Mononuclear cell (primary cell): ENCODE results near the gene ZCCHC14. TPM values are rescaled to one million over a fixed set of nuclear protein-coding genes. Genes with fewer than 3 reads are reported as not detected.

Experiments
- H3K27me3 ChIP-seq: 2 replicates; pipeline ENCODE4 v1.6.0; 2011; ENCODE audit warnings: low read length, control low read depth; ENCODE audit not compliant: insufficient read depth
- H3K4me1 ChIP-seq: 2 replicates; pipeline ENCODE4 v1.5.1; 2011; ENCODE audit warnings: mild to moderate bottlenecking, low read length, control low read depth; ENCODE audit not compliant: insufficient read depth
- H3K4me3 ChIP-seq: 2 replicates; pipeline ENCODE4 v1.5.1; 2011; ENCODE audit warnings: mild to moderate bottlenecking, low read length, moderate library complexity
- H3K9me3 ChIP-seq: 2 replicates; pipeline ENCODE4 v1.5.1; 2011; ENCODE audit warnings: low read depth, mild to moderate bottlenecking, control low read depth, low read length
- total RNA-seq: library from RNA; depleted of rRNA; stranded (reverse); fragments of >200 nt; gene quantifications from one replicate; pipeline ENCODE4 v1.2.3, GENCODE V29; 2012

Gene ZCCHC14
- 6.0 TPM for total RNA-seq

DNA sequence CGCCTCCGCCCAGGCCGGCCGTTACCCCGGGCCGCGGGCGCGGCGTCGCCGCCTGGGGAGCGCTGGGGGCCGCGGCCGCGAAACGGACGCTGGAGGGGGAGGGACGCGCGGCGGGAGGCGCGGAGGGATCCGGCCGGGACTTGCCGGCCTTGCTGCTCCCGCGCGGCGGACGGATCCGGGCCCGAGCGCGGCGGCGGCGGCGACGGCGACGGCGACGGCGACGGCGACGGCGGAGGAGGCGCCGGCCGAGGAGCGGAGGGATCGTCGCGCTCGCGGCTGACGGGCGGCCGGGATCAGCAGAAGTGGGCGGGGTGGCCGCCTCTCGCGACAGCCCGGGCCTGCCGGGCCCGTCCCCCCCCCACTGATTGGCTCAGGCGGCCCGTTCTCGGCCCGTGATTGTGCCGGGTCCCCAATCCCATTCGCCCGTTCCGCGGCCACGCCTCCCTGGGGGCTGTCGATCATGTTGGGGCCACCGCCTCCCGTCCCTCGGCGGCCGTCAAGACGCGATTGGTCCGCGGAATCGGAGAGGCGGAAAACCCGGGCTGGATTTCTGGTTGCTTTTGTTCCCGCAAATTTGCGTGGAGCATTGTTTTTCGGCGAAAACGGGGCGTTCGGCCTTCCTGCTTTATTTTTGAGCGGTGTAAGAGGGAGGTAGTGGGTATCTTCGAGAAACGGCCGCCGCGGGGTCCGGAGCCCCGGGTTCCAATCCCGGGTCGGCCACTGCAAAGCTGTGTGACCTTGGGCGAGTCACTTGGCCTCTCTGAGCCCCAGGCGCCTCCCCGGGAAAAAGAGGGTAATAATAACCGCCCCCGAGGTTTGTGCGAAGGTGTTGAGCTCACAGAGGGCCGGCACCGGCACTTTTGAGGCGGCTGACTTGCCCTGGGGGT lies at the start of gene ZCCHC14:
Gene ZCCHC14, minus strand, starts transcription at position 304 of the 887 bp plus-strand sequence. CDS start 786 bp downstream, outside the sequence.
- H3K9me3 ChIP-seq, result no peaks in the 10 kb centered on the region
- H3K27me3 ChIP-seq, result no peaks in the 10 kb centered on the region
- peaks cover 49% of the 10 kb centered on the region for H3K4me1 ChIP-seq
- peak within 1 kb of the TSS; percentile 41 for H3K4me3 ChIP-seq

DNA sequence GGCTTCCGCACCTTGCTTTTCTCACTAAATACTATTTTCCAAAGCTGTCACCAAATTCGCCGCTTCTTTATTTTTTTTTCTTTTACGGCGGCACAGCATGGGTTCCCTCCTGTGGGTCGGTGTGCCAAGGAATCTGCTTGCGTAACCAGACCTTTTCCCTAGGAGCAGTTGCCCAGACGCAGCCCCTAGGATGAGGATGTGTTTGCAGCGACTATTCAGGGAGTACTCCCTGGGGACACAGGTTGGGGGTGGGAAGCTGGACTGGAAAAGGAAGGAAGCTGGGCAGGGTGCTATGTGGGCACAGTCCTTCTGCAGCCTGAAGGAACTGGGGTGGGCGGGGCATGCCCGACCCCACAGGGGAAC lies 49.0 kb upstream of the ZCCHC14 start:
- H3K4me1 ChIP-seq, result no peaks in the 10 kb centered on the region
- H3K9me3 ChIP-seq, result no peaks in the 10 kb centered on the region
- H3K27me3 ChIP-seq, result no peaks in the 10 kb centered on the region
- no peak overlapping the region for H3K4me3 ChIP-seq

DNA sequence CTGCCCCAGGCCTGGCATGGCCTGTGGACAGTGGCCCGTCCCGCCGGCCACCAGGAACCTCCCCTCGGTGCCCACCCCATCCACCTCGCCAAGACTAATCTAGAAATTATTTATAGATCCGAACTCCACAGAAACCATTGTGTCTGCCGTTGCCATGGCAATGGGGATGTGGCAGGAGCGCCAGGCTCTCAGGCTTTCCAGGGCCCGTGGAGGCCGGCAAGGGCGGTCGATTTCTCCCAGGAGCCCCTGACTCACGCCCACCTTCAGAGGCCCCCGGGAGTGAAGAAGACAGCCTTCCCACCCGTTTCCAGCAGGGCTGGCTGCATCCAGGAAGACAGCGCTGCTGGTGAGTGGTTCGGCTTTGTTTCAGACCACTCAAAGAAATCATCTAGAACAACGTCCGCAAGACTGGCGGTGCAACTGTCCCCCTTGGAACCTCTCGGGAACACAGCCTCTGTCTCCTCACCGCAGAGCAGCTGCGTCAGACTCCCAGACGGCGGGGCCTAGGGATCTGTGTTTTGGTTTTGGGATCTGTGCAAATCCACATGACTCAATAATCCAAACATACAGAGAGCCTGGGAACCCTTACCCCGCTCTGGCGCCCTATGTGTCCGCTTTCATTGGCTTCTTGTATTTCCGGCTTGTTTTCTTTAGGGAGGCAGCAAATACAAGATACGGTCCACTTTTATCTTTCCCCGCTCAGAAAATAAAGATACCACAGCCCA lies 48.5 kb upstream of the ZCCHC14 start:
- Histone ChIP-seq H3K4me3 (no peak overlapping the region), H3K4me1 (no peaks in the 10 kb centered on the region), H3K27me3 (no peaks in the 10 kb centered on the region), H3K9me3 (no peaks in the 10 kb centered on the region)

DNA sequence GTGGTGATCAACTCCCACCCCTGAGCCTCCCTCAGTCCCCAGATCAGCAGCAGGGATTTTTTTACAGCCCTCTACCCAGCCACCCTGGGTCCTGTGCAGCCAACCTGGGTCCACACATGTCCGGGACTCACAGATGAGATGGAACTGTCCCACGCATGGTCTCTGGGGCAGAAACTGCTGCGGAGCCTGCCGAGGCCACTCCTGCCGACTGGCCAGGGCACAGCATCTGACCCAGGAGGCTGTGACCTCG lies 48.0 kb upstream of the ZCCHC14 start:
- Histone ChIP-seq H3K27me3 (no peaks in the 10 kb centered on the region), H3K9me3 (no peaks in the 10 kb centered on the region), H3K4me1 (no peaks in the 10 kb centered on the region), H3K4me3 (no peak overlapping the region)

DNA sequence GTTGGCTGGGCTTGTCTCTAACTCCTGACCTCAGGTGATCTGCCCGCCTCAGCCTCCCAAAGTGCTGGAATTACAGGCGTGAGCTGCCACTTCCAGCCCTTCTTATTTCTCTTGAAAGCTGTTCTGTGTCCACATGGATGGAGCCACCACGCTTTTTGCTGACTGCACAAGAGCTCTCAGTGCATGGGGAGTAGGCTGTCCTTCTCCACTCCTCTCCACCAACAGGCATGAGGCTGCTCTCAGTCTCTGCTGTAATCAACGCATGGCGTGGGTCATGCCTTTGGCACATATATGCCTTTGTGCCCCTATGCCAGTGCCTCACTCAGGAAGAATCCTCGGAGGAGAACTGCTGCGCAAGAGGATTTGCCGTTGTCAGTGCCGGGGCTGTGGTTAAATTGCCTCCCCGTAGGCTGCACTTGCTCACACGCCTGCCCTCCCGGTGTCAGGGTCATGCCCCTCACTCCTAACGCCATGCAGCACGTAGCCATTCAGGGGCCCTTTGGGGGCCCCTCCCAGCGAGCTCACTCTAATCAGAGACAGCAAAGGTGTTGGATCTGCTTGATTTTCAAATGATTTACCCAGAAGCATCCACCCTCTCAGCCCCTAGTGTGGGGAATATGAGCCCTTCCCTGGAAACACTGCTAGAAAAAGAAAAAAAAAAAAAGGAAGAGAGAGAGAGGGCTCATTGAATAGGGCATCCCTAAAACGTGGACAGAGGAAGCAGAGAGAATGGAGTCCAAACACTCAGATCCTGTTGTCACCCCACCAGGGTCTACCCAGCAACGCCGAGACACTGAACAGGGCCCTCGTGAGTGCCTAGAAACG lies 47.5 kb upstream of the ZCCHC14 start:
- no peaks in the 10 kb centered on the region for H3K27me3 ChIP-seq
- H3K9me3 ChIP-seq, result no peaks in the 10 kb centered on the region
- no peaks in the 10 kb centered on the region for H3K4me1 ChIP-seq
- H3K4me3 ChIP-seq, result no peak overlapping the region

GRCh38 chr16:87539113-87539512 lies 46.3 kb upstream of the ZCCHC14 start:
- no peaks in the 10 kb centered on the region for H3K27me3 ChIP-seq
- H3K4me3 ChIP-seq, result no peak overlapping the region
- no peaks in the 10 kb centered on the region for H3K4me1 ChIP-seq
- H3K9me3 ChIP-seq, result no peaks in the 10 kb centered on the region

- no peaks in the 10 kb centered on the region for H3K9me3 ChIP-seq
- H3K4me3 ChIP-seq, result no peak overlapping the region
Measured at GRCh38 chr16:87538594-87538993, 45.8 kb upstream of the ZCCHC14 start.

GRCh38 chr16:87538160-87538559 lies 45.3 kb upstream of the ZCCHC14 start:
- H3K4me3 ChIP-seq, result no peak overlapping the region
- no peaks in the 10 kb centered on the region for H3K9me3 ChIP-seq
- no peaks in the 10 kb centered on the region for H3K27me3 ChIP-seq
- no peaks in the 10 kb centered on the region for H3K4me1 ChIP-seq

More at GRCh38 chr16:87538594-87538993, 45.8 kb upstream of the ZCCHC14 start:
- Histone ChIP-seq H3K4me1 (no peaks in the 10 kb centered on the region), H3K27me3 (no peaks in the 10 kb centered on the region)

- Histone ChIP-seq H3K9me3 (no peaks in the 10 kb centered on the region), H3K4me3 (no peak overlapping the region), H3K4me1 (no peaks in the 10 kb centered on the region), H3K27me3 (no peaks in the 10 kb centered on the region)
Measured at GRCh38 chr16:87536795-87537142, 43.9 kb upstream of the ZCCHC14 start.

DNA sequence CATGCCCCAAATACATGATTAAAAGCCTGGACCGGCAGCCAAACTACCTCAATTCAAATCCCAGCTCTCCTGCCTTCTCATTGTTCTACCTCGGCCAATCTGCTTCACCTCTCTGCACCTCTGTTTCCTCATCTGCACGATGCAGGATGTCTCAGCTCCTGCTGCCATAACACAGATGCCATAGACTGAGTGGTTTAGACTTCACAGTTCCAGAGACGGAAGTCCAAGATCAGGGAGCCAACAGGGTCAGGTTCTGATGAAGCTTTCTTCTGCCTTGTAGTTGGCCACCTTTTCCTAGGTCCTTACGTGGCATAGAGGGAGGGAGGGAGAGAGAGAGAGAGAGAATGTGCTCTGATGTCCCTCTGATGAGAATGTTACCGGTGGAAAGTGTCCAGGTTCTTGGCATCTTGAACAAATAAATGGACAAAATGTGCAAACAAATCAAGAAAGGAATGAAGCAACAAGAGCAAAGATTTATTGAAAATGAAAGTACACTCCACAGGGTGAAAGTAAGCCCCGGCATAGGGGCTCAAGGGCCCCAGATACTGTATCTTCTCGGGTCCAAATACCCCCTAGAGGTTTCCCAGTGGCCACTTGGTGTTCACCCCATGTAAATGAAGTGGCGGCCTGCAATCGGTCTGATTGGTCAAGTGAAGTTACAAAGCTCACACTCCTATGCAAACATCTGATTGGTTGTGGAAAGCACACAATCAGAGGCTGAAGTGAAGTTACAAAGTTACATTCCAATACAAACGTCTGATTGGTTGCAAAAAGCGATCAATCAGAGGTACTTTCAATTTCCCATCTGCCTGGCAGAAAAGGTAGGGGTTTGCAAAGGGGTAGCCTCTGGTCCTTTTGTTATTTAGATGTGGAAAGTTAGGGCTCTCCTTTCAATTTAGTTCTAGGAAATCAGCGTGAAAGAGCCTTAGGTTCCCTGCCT lies 43.3 kb upstream of the ZCCHC14 start:
- Histone ChIP-seq H3K4me3 (no peak overlapping the region), H3K4me1 (no peaks in the 10 kb centered on the region), H3K9me3 (no peaks in the 10 kb centered on the region), H3K27me3 (no peaks in the 10 kb centered on the region)

GRCh38 chr16:87535457-87535854 lies 42.6 kb upstream of the ZCCHC14 start:
- Histone ChIP-seq H3K27me3 (no peaks in the 10 kb centered on the region), H3K4me1 (no peaks in the 10 kb centered on the region), H3K9me3 (no peaks in the 10 kb centered on the region), H3K4me3 (no peak overlapping the region)

GRCh38 chr16:87534751-87535150 lies 41.9 kb upstream of the ZCCHC14 start:
- no peaks in the 10 kb centered on the region for H3K9me3 ChIP-seq
- H3K27me3 ChIP-seq, result no peaks in the 10 kb centered on the region
- no peaks in the 10 kb centered on the region for H3K4me1 ChIP-seq
- no peak overlapping the region for H3K4me3 ChIP-seq

DNA sequence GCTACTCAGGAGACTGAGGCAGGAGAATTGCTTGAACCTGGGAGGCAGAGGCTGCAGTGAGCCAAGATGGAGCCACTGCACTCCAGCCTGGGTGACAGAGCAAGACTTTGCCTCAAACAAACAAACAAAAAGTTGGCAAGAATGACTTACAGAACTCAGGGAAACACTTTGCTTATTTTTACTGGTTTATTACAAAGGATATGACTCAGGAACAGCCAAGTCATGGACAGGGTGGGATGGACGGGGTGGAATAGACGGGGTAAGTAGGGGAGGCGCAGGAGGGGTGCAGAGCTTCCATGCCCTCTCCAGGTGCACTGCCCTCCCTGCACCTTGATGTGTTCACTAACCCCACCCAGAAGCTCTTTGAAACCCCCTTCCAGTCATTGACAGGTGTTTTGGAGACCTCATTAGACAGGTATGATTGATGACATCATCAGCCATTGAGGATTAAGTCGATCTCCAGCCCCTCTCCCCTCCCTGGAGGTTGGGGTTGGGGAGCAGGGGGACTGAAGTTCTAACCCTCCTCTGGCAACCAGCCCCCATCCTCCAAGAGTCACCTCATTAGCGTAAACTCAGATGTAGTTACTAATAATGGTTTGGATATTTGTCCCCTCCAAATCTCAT lies 41.3 kb upstream of the ZCCHC14 start:
- no peak overlapping the region for H3K4me3 ChIP-seq
- H3K9me3 ChIP-seq, result no peaks in the 10 kb centered on the region
- H3K4me1 ChIP-seq, result no peaks in the 10 kb centered on the region
- H3K27me3 ChIP-seq, result no peaks in the 10 kb centered on the region

GRCh38 chr16:87533061-87533460 lies 40.2 kb upstream of the ZCCHC14 start:
- Histone ChIP-seq H3K27me3 (no peaks in the 10 kb centered on the region), H3K9me3 (no peaks in the 10 kb centered on the region), H3K4me1 (no peaks in the 10 kb centered on the region), H3K4me3 (no peak overlapping the region)
